IPS-18a (cell line): ENCODE results near the gene ZSCAN25.
"Not testable (repeated sequence)": the region's sequence is repeated elsewhere in the genome, so short reads cannot be mapped to it uniquely, and the experiment has no call there.

Experiments used
- H3K27ac ChIP-seq: one replicate; pipeline ENCODE4 v1.5.1; 2013; ENCODE audit warnings: low read length
- H3K27me3 ChIP-seq: one replicate; pipeline ENCODE4 v1.6.1; 2013; ENCODE audit warnings: mild to moderate bottlenecking, low read length; ENCODE audit not compliant: control insufficient read depth, insufficient read depth
- H3K36me3 ChIP-seq: one replicate; pipeline ENCODE4 v1.6.1; 2013; ENCODE audit warnings: low read depth, low read length; ENCODE audit not compliant: control insufficient read depth
- H3K4me1 ChIP-seq: one replicate; pipeline ENCODE4 v1.6.1; 2013; ENCODE audit warnings: low read depth, low read length; ENCODE audit not compliant: control insufficient read depth
- H3K4me3 ChIP-seq: one replicate; pipeline ENCODE4 v1.5.1; 2013; ENCODE audit warnings: low read length
- H3K9ac ChIP-seq: one replicate; pipeline ENCODE4 v1.6.1; 2013; ENCODE audit warnings: mild to moderate bottlenecking, low read length, moderate library complexity
- H3K9me3 ChIP-seq: one replicate; pipeline ENCODE4 v1.6.1; 2013; ENCODE audit warnings: low read depth, low read length; ENCODE audit not compliant: control insufficient read depth

The ZSCAN25 gene

DNA sequence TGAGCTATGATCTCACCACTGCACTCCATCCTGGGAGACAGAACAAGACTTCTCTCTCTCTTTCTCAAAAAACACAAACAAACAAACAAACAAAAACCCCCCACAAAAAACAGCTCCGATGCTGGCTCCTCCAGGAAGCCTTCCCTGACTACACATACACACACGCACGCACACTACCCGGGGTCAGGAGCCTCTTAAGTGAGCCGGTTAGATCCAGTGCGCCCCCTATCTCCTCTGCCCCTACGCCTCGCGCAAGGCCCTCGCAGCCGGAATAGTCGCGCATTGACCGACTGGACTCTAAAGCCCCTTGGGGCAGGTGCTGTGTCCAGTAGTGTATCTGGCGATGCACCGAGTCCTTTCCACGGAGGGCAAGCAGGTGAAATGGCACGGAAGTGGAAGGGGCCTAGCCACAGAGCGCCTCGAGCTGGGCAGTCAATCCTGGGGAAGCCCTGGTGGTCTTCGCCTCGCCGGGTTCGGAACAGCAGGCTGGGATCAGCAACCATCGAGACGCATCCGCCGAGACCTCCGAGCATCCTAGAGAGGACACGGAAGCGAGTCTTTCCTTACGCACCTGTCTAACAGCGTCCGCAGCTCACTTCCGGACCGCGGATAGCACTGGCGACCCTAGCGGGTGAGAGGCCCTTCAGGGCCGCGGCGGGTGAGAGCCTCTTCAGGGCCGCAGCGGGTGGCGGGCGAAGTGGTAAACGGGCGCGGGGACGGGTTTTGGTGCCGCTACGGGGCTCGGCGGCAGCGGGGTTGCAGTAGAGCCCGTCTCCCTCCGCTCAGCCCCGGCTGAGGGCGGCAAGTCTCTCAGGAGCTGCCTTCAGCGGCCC, at the start of gene ZSCAN25:
ZSCAN25 (plus strand) TSS at position 588 of the 833 bp plus-strand sequence. CDS start 2,661 bp downstream, outside the sequence.
- peaks cover 35% of the 10 kb centered on the region for H3K36me3 ChIP-seq
- peaks cover 8% of the 10 kb centered on the region for H3K4me1 ChIP-seq

GRCh38 chr7:99568770-99569169, 48.0 kb upstream of the ZSCAN25 start:
- H3K36me3 ChIP-seq = peaks cover 59% of the 10 kb centered on the region
- not testable (repeated sequence) for H3K27me3 ChIP-seq, H3K27ac ChIP-seq

More for the DNA sequence above, at the start of gene ZSCAN25:
- peak within 1 kb of the TSS; percentile 86 for H3K27ac ChIP-seq
- H3K9ac ChIP-seq = peak within 1 kb of the TSS; percentile 86
- peak within 1 kb of the TSS; percentile 85 for H3K4me3 ChIP-seq
- H3K9me3 ChIP-seq = no peaks in the 10 kb centered on the region
- no peaks in the 10 kb centered on the region for H3K27me3 ChIP-seq

DNA sequence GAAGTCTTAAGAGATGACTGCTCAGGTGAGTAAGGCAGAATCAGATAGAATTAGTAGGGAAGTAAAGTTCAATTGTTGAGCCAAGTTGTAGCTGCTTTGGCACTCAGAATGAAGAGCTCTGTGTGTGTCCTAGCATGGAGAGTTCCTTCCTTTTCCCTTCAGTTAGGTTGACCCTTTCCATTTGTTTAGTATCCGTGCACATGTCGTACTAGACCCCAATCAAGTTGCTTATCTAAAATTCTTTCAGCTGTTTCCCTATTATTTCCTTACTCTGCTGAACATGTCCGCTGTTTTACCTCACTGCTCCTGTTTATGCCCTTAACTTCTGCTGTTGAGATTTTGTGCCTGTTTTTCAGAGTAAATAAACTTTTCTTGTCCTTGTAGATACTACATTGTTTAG, 45.0 kb upstream of the ZSCAN25 start:
- no peak overlapping the region for H3K27ac ChIP-seq
- no peaks in the 10 kb centered on the region for H3K9me3 ChIP-seq
- H3K4me3 ChIP-seq = no peak overlapping the region
- no peaks in the 10 kb centered on the region for H3K27me3 ChIP-seq
- peaks cover 35% of the 10 kb centered on the region for H3K36me3 ChIP-seq
- no peak overlapping the region for H3K9ac ChIP-seq
- peaks cover 18% of the 10 kb centered on the region for H3K4me1 ChIP-seq

More at GRCh38 chr7:99568770-99569169, 48.0 kb upstream of the ZSCAN25 start:
- not testable (repeated sequence) for H3K9me3 ChIP-seq, H3K4me1 ChIP-seq, H3K9ac ChIP-seq, H3K4me3 ChIP-seq

DNA sequence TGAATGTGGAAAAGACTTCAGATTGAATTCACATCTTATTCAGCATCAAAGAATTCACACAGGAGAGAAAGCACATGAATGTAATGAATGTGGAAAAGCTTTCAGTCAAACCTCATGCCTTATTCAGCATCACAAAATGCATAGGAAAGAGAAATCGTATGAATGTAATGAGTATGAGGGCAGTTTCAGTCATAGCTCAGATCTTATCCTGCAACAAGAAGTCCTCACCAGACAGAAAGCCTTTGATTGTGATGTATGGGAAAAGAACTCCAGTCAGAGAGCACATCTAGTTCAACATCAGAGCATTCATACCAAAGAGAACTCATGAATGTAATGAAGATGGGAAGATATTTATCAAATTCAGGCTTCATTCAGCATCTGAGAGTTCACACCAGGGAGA, 43.5 kb upstream of the ZSCAN25 start:
- Histone ChIP-seq H3K27ac (no peak overlapping the region), H3K4me3 (no peak overlapping the region), H3K9me3 (no peaks in the 10 kb centered on the region), H3K4me1 (peaks cover 18% of the 10 kb centered on the region), H3K27me3 (no peaks in the 10 kb centered on the region), H3K9ac (no peak overlapping the region), H3K36me3 (peaks cover 35% of the 10 kb centered on the region)

GRCh38 chr7:99576251-99576650, 40.5 kb upstream of the ZSCAN25 start:
- H3K4me3 ChIP-seq = no peak overlapping the region
- no peak overlapping the region for H3K27ac ChIP-seq
- no peaks in the 10 kb centered on the region for H3K9me3 ChIP-seq

GRCh38 chr7:99579281-99579955, 37.3 kb upstream of the ZSCAN25 start:
- H3K9ac ChIP-seq = peak overlapping the region; percentile 79
- H3K27ac ChIP-seq = no peak overlapping the region
- H3K9me3 ChIP-seq = no peaks in the 10 kb centered on the region
- H3K4me1 ChIP-seq = peaks cover 22% of the 10 kb centered on the region
- H3K36me3 ChIP-seq = no peaks in the 10 kb centered on the region
- H3K4me3 ChIP-seq = peak overlapping the region; percentile 77
- no peaks in the 10 kb centered on the region for H3K27me3 ChIP-seq

More at GRCh38 chr7:99576251-99576650, 40.5 kb upstream of the ZSCAN25 start:
- peaks cover 22% of the 10 kb centered on the region for H3K4me1 ChIP-seq
- H3K27me3 ChIP-seq = no peaks in the 10 kb centered on the region
- H3K9ac ChIP-seq = no peak overlapping the region
- peaks cover 27% of the 10 kb centered on the region for H3K36me3 ChIP-seq

- H3K4me3 ChIP-seq = peak overlapping the region; percentile 77
- H3K9ac ChIP-seq = peak overlapping the region; percentile 79
- H3K9me3 ChIP-seq = no peaks in the 10 kb centered on the region
- no peaks in the 10 kb centered on the region for H3K36me3 ChIP-seq
- H3K27ac ChIP-seq = no peak overlapping the region
- H3K27me3 ChIP-seq = no peaks in the 10 kb centered on the region
- peaks cover 16% of the 10 kb centered on the region for H3K4me1 ChIP-seq
These were observed 36.6 kb upstream of the ZSCAN25 start for GRCh38 chr7:99579956-99580777.

- H3K36me3 ChIP-seq, H3K27me3 ChIP-seq, H3K9me3 ChIP-seq, H3K27ac ChIP-seq: not testable (repeated sequence)
- Histone ChIP-seq H3K9ac (peak overlapping the region; percentile 79), H3K4me3 (peak overlapping the region; percentile 77), H3K4me1 (peaks cover 11% of the 10 kb centered on the region)
These were observed 35.9 kb upstream of the ZSCAN25 start for GRCh38 chr7:99580778-99581332.

GRCh38 chr7:99588868-99589267, 27.9 kb upstream of the ZSCAN25 start:
- Histone ChIP-seq H3K9me3 (no peaks in the 10 kb centered on the region), H3K27ac (no peak overlapping the region), H3K36me3 (no peaks in the 10 kb centered on the region), H3K4me3 (no peak overlapping the region), H3K27me3 (no peaks in the 10 kb centered on the region), H3K9ac (no peak overlapping the region), H3K4me1 (no peaks in the 10 kb centered on the region)

GRCh38 chr7:99594948-99595745, 21.6 kb upstream of the ZSCAN25 start:
- H3K9ac ChIP-seq = no peak overlapping the region
- no peaks in the 10 kb centered on the region for H3K27me3 ChIP-seq
- no peak overlapping the region for H3K27ac ChIP-seq
- H3K4me3 ChIP-seq = no peak overlapping the region
- no peaks in the 10 kb centered on the region for H3K9me3 ChIP-seq
- no peaks in the 10 kb centered on the region for H3K4me1 ChIP-seq
- no peaks in the 10 kb centered on the region for H3K36me3 ChIP-seq
